Spinal cord (tissue), 10 donors: ENCODE results near the gene MINPP1. TPM values are rescaled to one million over a fixed set of nuclear protein-coding genes. Genes with fewer than 3 reads are reported as not detected.

Experiments
- DNase-seq, 6 donors: peaks; one replicate each; pipeline versions ENCODE4 v3.0.0 to v3.0.0-alpha.2; 2013 to 2015; ENCODE audit warnings: low spot score in 6 of 6, low read depth in 4 of 6
- H3K27ac ChIP-seq: one replicate; pipeline ENCODE4 v1.5.1; 2013; ENCODE audit warnings: low read depth, low read length, control low read depth
- H3K27me3 ChIP-seq: one replicate; pipeline ENCODE4 v1.6.1; 2013; ENCODE audit warnings: low read length; ENCODE audit not compliant: control insufficient read depth, insufficient read depth
- H3K36me3 ChIP-seq: one replicate; pipeline ENCODE4 v1.6.1; 2013; ENCODE audit warnings: low read length; ENCODE audit not compliant: control insufficient read depth, insufficient read depth
- H3K4me1 ChIP-seq: one replicate; pipeline ENCODE4 v1.6.1; 2013; ENCODE audit warnings: low read length; ENCODE audit not compliant: control insufficient read depth, insufficient read depth
- H3K4me3 ChIP-seq: one replicate; pipeline ENCODE4 v1.5.1; 2013; ENCODE audit warnings: low read depth, low read length, control low read depth
- H3K9me3 ChIP-seq: one replicate; pipeline ENCODE4 v1.6.1; 2013; ENCODE audit warnings: low read length; ENCODE audit not compliant: control insufficient read depth, insufficient read depth
- WGBS: methylation state at CpG from one replicate; pipeline ENCODE4 v1.1.5; 2013; ENCODE audit warnings: missing lambda C conversion rate; ENCODE audit not compliant: insufficient coverage; 5-methylcytosine and 5-hydroxymethylcytosine counted together
- polyA plus RNA-seq, 2 donors: library from polyadenylated mRNA; unstranded; fragments of 120-200 nt; gene quantifications; one replicate each; pipeline ENCODE4 v1.2.1, GENCODE V29; 2013; ENCODE audit not compliant: insufficient read length in 2 of 2
- total RNA-seq, 2 donors: library from RNA; depleted of rRNA in 1 of 2; stranded (reverse); fragments of 120-200 nt in 1 of 2; fragments of >200 nt in 1 of 2; gene quantifications; one replicate each; pipeline versions ENCODE4 v1.2.3 to v1.2.4, GENCODE V29; 2013 to 2014
- donor health status: healthy.

MINPP1 gene
- total and polyA plus RNA-seq, 4 donors = 19.2 to 24.7 (median 23.2) TPM

DNA sequence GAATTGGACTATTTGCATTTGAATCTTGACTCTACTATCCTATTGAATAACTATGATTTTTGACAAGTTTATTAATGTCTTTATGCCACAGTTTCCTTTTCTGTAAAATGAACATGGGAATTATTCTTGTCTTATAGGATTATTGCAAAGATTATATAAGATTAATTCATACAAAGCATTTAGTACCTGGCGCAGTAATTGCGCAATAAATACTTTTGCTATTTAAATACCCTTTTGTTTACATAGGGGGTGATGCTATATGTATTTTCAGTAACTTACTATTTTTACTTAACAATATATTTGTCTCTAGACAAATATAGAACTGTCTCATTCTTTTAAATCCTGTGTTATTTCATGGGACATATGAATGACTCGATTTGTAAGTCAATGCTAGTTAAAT is 5.3 kb downstream of the MINPP1 start:
- H3K4me1 ChIP-seq = peaks cover 7% of the 10 kb centered on the region
- H3K4me3 ChIP-seq = no peak overlapping the region
- H3K27ac ChIP-seq = no peak overlapping the region
- DNase-seq = no peak
- H3K27me3 ChIP-seq = no peaks in the 10 kb centered on the region
- peaks cover 8% of the 10 kb centered on the region for H3K36me3 ChIP-seq
- no peaks in the 10 kb centered on the region for H3K9me3 ChIP-seq
- WGBS = no CpG with 5 or more reads among the region's 3 CpGs

DNA sequence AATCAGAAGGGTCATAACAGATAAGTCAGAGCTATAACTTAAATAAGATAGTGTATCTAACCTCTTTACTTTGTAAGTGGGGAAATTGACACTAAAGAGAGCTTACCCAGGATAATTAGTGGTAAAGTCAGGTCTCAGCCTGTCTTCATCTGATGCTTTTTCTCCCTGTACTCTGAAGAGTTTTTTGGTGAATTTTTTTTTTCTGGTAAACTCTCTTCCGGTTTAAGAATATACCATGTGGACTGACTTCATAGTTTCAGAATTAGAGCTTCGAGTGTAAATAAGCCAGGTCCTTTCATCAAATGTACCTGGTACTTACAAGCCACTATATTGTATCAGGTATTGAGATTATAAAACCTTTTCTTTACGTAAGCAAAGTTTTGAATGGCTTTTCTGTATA is 6.8 kb downstream of the MINPP1 start:
- H3K9me3 ChIP-seq = no peaks in the 10 kb centered on the region
- H3K27ac ChIP-seq = no peak overlapping the region
- WGBS = no CpG with 5 or more reads among the region's 3 CpGs
- H3K4me1 ChIP-seq = no peaks in the 10 kb centered on the region
- H3K27me3 ChIP-seq = no peaks in the 10 kb centered on the region
- no peak for DNase-seq
- H3K36me3 ChIP-seq = peaks cover 10% of the 10 kb centered on the region
- H3K4me3 ChIP-seq = no peak overlapping the region

DNA sequence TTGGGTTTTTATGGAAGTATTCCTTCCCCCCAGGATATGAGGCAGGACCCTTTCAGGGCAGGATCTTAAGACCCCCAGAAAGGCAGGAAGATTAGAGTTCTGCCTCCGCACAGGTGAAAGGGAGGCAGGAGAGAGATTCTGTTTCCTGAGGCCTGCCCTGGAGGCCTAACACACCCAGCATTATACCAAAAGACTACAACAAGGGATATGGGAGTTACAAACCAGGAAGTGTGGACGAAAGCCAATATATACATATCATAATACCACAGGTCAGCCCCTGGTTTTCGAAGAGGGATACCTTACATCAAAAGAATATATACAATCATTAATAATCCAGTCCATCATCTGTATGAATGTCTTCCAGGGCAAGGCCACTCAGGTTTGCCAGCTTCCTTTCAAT is 14.2 kb downstream of the MINPP1 start:
- Histone ChIP-seq H3K4me1 (no peaks in the 10 kb centered on the region), H3K27me3 (no peaks in the 10 kb centered on the region), H3K9me3 (no peaks in the 10 kb centered on the region), H3K36me3 (peaks cover 15% of the 10 kb centered on the region), H3K27ac (no peak overlapping the region), H3K4me3 (no peak overlapping the region)
- DNase-seq = no peak
- 100% methylated on average over 1 of the region's 3 CpGs for WGBS

DNA sequence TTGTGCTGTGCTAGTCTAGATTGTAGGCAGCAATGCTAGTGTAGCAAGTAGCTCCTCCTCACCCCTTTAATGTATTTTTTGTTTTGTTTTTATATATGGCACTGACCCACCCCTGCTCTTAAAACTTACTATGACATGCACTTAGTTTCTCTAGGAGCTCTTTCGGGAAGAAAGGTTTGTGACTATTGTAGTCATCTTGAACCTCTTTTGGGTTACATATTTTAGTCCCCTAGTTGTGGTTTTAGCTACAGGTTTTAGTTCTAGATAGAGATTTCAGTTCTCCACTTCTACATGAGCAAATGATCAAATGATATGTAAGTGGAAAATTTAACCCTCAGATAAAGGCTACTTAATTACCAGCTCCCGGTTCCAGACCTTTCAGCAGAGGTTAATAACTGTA is 14.9 kb downstream of the MINPP1 start:
- H3K27ac ChIP-seq = no peak overlapping the region
- DNase-seq = no peak
- no peak overlapping the region for H3K4me3 ChIP-seq
- no peaks in the 10 kb centered on the region for H3K27me3 ChIP-seq
- H3K9me3 ChIP-seq = no peaks in the 10 kb centered on the region
- no CpG with 5 or more reads among the region's 2 CpGs for WGBS
- H3K4me1 ChIP-seq = no peaks in the 10 kb centered on the region
- H3K36me3 ChIP-seq = peaks cover 14% of the 10 kb centered on the region

DNA sequence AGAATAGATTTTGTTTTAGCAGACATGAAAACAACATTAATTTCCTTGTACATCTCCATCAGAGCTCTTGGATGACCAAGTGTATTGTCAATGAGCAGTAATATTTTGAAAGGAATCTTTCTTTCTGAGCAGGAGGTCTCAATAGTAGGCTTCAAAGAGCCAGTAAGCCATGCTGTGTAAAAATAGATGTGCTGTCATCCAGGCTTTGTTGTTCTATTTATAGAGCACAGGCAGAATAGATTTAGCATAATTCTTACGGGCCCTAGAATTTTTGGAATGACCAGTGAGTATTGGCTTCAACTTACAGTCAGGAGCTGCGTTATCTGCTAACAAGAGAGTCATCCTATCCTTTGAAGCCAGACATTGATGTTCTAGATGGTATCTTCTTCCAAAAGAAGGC is 19.0 kb downstream of the MINPP1 start:
- Histone ChIP-seq H3K27me3 (no peaks in the 10 kb centered on the region), H3K9me3 (peaks cover 1% of the 10 kb centered on the region), H3K4me3 (no peak overlapping the region), H3K27ac (no peak overlapping the region), H3K36me3 (peaks cover 3% of the 10 kb centered on the region), H3K4me1 (no peaks in the 10 kb centered on the region)
- no peak for DNase-seq
- 80% methylated on average over 1 of the region's 2 CpGs for WGBS

DNA sequence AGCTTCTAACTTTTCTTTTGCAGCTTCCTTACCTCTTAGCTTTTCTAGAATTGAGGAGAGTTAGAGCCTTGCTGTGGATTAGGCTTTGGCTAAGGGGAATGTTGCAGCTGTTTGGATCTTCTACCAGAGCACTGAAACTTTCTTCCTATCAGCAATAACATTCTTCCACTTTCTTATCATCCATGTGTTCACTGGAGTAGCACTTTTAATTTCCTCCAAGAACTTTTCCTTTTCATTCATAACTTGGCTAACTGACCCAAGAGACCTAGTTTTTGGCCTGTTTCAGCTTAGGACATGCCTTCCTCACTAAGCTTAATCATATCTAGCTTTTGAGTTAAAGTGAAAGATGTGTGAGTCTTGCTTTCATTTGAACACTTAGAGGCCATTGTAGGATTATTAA is 19.6 kb downstream of the MINPP1 start:
- Histone ChIP-seq H3K27me3 (no peaks in the 10 kb centered on the region), H3K4me1 (no peaks in the 10 kb centered on the region), H3K4me3 (no peak overlapping the region), H3K9me3 (peaks cover 1% of the 10 kb centered on the region), H3K36me3 (no peaks in the 10 kb centered on the region), H3K27ac (no peak overlapping the region)
- DNase-seq = no peak

DNA sequence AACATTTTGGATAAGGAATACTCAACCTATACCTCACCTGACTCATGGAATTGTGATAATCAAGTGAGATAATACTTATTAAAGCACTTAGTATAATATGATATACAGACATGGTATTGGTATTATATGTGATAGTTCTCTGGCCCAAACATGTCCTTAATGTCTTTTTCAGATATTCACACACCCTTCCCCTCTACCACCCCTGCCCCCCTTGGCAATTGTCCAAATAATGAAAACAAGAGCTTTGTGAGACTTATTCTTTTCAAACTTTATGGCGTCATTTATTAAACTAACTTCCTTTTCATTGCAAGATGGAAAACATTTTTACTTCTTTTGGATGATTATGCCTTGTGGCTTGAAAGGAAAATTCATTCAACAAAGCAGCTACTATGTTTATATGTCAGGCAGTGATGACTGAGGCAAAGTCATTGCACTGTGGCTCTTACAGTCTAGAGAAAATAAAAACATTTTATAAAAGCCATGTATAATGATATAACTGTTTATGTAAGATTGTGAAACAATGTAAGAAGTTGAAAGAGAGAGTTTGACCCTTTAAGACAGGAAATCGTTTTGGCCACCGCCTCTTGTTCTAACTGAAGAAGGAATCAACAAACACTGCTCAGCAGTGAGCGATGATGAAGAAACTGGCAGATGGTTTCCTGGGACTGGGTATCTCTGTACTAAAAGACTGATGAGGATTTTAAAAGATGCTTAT is 27.4 kb downstream of the MINPP1 start:
- Histone ChIP-seq H3K9me3 (no peaks in the 10 kb centered on the region), H3K4me3 (no peak overlapping the region), H3K36me3 (peaks cover 13% of the 10 kb centered on the region), H3K4me1 (no peaks in the 10 kb centered on the region), H3K27ac (no peak overlapping the region), H3K27me3 (no peaks in the 10 kb centered on the region)
- 50% methylated on average over 2 of the region's 4 CpGs for WGBS
- peak in 1 of 6 donors; percentile 16 for DNase-seq

DNA sequence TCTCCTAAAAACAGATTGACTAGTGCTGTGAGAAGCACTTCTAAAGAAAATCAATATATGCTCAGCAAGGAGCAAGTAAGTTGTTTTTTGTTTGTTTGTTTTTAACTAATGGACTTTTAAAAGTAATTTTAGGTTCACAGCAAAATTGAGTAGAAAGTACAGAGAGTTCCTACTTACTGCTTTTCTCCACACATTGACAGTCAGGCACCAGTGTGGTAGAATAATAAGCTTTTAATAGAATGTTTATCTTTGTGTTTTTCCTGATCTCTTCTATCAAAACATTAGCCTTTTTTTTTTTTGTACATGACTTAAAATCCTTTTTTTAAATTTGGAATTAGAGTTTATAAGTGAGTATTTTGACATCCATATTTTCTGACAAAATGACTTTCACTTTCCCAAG is 28.0 kb downstream of the MINPP1 start:
- no peak for DNase-seq

DNA sequence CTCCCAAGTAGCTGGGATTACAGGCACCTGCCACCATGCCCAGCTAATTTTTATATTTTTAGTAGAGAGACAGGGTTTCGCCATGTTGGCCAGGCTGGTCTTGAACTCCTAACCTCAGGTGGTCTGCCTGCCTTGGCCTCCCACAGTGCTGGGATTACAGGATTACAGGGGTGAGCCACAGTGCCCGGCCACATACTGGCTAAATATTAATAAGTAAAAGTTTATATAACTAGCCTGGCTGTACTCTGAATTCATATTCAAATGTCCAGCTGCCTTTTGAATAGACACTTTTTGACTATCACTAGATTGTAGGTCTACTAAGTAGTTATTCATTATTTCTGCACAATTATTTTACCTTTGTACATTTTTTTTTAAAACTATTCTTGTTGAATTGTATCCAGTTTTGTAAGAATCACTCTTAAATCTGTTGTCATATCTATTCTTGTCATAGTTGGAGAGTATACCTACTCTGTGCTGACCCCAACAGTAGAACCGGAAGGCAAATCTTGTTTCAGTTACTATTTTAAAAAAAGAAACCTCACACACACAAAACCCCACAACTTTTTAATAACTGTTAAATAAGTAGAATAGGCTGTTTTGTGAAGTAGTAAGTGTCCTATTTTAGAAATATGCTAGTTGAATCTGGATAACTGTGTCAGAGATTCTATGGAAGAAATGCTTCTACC is 29.6 kb downstream of the MINPP1 start:
- no peak overlapping the region for H3K4me3 ChIP-seq
- no peak overlapping the region for H3K27ac ChIP-seq
- WGBS = no CpG with 5 or more reads among the region's 3 CpGs
- H3K9me3 ChIP-seq = no peaks in the 10 kb centered on the region
- peaks cover 13% of the 10 kb centered on the region for H3K36me3 ChIP-seq
- no peak for DNase-seq
- H3K27me3 ChIP-seq = no peaks in the 10 kb centered on the region
- H3K4me1 ChIP-seq = no peaks in the 10 kb centered on the region

More for the DNA sequence above, 28.0 kb downstream of the MINPP1 start:
- no peaks in the 10 kb centered on the region for H3K9me3 ChIP-seq
- no peak overlapping the region for H3K27ac ChIP-seq
- H3K27me3 ChIP-seq = no peaks in the 10 kb centered on the region
- H3K4me1 ChIP-seq = no peaks in the 10 kb centered on the region
- H3K4me3 ChIP-seq = no peak overlapping the region
- peaks cover 13% of the 10 kb centered on the region for H3K36me3 ChIP-seq
